ENCODE data around the gene AGT.
"Not testable (repeated sequence)": the region's sequence is repeated elsewhere in the genome, so short reads cannot be mapped to it uniquely, and the experiment has no call there.

The AGT gene

GRCh38 chr1:230706887-230707731 is 6.8 kb downstream of the AGT start:
- DNase-seq, result no peak

- DNase-seq, result no peak
Observed at GRCh38 chr1:230706020-230706699, 7.8 kb downstream of the AGT start.

GRCh38 chr1:230705289-230706019 is 8.5 kb downstream of the AGT start:
- DNase-seq, result no peak

- no peak for DNase-seq
Observed at GRCh38 chr1:230704830-230705229, 9.1 kb downstream of the AGT start.

- DNase-seq, result no peak
Observed at GRCh38 chr1:230703679-230704385, 10.1 kb downstream of the AGT start.

GRCh38 chr1:230702934-230703678 is 10.8 kb downstream of the AGT start:
- no peak for DNase-seq

GRCh38 chr1:230701895-230702768 is 11.8 kb downstream of the AGT start:
- no peak for DNase-seq

GRCh38 chr1:230701434-230701833 is 12.5 kb downstream of the AGT start:
- DNase-seq, result no peak

- DNase-seq, result no peak
Observed at GRCh38 chr1:230700132-230700531, 13.8 kb downstream of the AGT start.

GRCh38 chr1:230699716-230700115 is 14.2 kb downstream of the AGT start:
- no peak for DNase-seq

- not testable (repeated sequence) for DNase-seq
Observed at GRCh38 chr1:230698964-230699363, 15.0 kb downstream of the AGT start.

- DNase-seq, result no peak
Observed at GRCh38 chr1:230698130-230698529, 15.8 kb downstream of the AGT start.

- no peak for DNase-seq
Observed at GRCh38 chr1:230696722-230697437, 17.0 kb downstream of the AGT start.

- no peak for DNase-seq
Observed at GRCh38 chr1:230696218-230696617, 17.7 kb downstream of the AGT start.

GRCh38 chr1:230694991-230695390 is 18.9 kb downstream of the AGT start:
- DNase-seq, result no peak

GRCh38 chr1:230694464-230694863 is 19.5 kb downstream of the AGT start:
- DNase-seq, result no peak

- DNase-seq, result no peak
Observed at GRCh38 chr1:230693777-230694176, 20.1 kb downstream of the AGT start.

GRCh38 chr1:230693221-230693620 is 20.7 kb downstream of the AGT start:
- no peak for DNase-seq

- no peak for DNase-seq
Observed at GRCh38 chr1:230691615-230692014, 22.3 kb downstream of the AGT start.

GRCh38 chr1:230690101-230690500 is 23.8 kb downstream of the AGT start:
- no peak for DNase-seq

- DNase-seq, result no peak
Observed at GRCh38 chr1:230686747-230687146, 27.2 kb downstream of the AGT start.

Data from activated CD4-positive, alpha-beta T cell treated with anti-CD3 and anti-CD28 coated beads, Interleukin-10, Interleukin-2, amounts not matched to agents 100 ng/mL and 50 ng/mL, durations not matched to agents 16 hours and 8 hours (primary cell).